ENCODE results near the gene KRT222.

The KRT222 gene

GRCh38 chr17:40659911-40660310 is 5.1 kb downstream of the KRT222 start:
- H3K4me3 ChIP-seq (replicated peaks; ENCODE audit: insufficient read depth, low read length) = no peak overlapping the region
- TF ChIP-seq, protein P1, sequence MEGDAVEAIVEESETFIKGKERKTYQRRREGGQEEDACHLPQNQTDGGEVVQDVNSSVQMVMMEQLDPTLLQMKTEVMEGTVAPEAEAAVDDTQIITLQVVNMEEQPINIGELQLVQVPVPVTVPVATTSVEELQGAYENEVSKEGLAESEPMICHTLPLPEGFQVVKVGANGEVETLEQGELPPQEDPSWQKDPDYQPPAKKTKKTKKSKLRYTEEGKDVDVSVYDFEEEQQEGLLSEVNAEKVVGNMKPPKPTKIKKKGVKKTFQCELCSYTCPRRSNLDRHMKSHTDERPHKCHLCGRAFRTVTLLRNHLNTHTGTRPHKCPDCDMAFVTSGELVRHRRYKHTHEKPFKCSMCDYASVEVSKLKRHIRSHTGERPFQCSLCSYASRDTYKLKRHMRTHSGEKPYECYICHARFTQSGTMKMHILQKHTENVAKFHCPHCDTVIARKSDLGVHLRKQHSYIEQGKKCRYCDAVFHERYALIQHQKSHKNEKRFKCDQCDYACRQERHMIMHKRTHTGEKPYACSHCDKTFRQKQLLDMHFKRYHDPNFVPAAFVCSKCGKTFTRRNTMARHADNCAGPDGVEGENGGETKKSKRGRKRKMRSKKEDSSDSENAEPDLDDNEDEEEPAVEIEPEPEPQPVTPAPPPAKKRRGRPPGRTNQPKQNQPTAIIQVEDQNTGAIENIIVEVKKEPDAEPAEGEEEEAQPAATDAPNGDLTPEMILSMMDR (IDR thresholded peaks at IDR 0.05; ENCODE audit: insufficient read depth, low read length) = no peak
- TF ChIP-seq SPI1 (IDR thresholded peaks at IDR 0.05; ENCODE audit: borderline replicate concordance, low read depth) (no peak), GABPA (IDR thresholded peaks at IDR 0.05; ENCODE audit: low read depth) (no peak), POLR2AphosphoS5 (IDR thresholded peaks at IDR 0.05; ENCODE audit: low read depth) (no peak)
- TF ChIP-seq, protein P2, sequence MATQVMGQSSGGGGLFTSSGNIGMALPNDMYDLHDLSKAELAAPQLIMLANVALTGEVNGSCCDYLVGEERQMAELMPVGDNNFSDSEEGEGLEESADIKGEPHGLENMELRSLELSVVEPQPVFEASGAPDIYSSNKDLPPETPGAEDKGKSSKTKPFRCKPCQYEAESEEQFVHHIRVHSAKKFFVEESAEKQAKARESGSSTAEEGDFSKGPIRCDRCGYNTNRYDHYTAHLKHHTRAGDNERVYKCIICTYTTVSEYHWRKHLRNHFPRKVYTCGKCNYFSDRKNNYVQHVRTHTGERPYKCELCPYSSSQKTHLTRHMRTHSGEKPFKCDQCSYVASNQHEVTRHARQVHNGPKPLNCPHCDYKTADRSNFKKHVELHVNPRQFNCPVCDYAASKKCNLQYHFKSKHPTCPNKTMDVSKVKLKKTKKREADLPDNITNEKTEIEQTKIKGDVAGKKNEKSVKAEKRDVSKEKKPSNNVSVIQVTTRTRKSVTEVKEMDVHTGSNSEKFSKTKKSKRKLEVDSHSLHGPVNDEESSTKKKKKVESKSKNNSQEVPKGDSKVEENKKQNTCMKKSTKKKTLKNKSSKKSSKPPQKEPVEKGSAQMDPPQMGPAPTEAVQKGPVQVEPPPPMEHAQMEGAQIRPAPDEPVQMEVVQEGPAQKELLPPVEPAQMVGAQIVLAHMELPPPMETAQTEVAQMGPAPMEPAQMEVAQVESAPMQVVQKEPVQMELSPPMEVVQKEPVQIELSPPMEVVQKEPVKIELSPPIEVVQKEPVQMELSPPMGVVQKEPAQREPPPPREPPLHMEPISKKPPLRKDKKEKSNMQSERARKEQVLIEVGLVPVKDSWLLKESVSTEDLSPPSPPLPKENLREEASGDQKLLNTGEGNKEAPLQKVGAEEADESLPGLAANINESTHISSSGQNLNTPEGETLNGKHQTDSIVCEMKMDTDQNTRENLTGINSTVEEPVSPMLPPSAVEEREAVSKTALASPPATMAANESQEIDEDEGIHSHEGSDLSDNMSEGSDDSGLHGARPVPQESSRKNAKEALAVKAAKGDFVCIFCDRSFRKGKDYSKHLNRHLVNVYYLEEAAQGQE (IDR thresholded peaks at IDR 0.05; ENCODE audit: insufficient replicate concordance, low read depth) = no peak
- peaks cover 8% of the 10 kb centered on the region for H3K27me3 ChIP-seq (ENCODE audit: insufficient read depth, poor library complexity, severe bottlenecking)
- H3K27ac ChIP-seq (replicated peaks) = no peak overlapping the region
- no peak for DNase-seq (ENCODE audit: low read depth in 1 of 2, low spot score in 1 of 2)

- no peak for DNase-seq (ENCODE audit: low read depth in 1 of 2, low spot score in 1 of 2)
- peaks cover 8% of the 10 kb centered on the region for H3K27me3 ChIP-seq (ENCODE audit: insufficient read depth, poor library complexity, severe bottlenecking)
- H3K4me3 ChIP-seq (replicated peaks; ENCODE audit: insufficient read depth, low read length) = no peak overlapping the region
- no peak overlapping the region for H3K27ac ChIP-seq (replicated peaks)
- no peak for TF ChIP-seq POLR2AphosphoS5 (IDR thresholded peaks at IDR 0.05; ENCODE audit: low read depth)
- no peak for TF ChIP-seq GABPA (IDR thresholded peaks at IDR 0.05; ENCODE audit: low read depth)
Observed at GRCh38 chr17:40658396-40658795, 6.6 kb downstream of the KRT222 start.

DNA sequence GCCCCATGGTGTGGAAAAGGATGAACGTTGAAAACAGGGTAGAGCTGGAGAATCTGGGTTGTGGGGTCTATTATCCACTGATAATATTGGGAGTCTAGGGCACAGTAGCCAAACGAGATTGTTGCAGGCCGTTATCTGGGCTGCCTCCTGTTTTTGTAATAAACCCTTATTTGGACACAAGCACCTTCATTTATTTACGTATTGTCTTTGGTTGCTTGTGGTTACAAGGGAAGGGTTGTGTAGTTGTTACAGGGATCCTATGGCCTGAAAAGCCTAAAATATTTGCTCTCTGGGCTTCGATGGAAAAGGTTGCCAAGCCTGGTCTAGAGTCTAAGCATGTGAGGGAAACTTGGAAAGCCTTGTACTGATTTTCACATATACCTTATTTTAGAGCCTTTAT is 13.0 kb downstream of the KRT222 start:
- no peak overlapping the region for H3K27ac ChIP-seq (replicated peaks)
- no peak for TF ChIP-seq SPI1 (IDR thresholded peaks at IDR 0.05; ENCODE audit: borderline replicate concordance, low read depth)
- TF ChIP-seq, protein P1 (IDR thresholded peaks at IDR 0.05; ENCODE audit: insufficient read depth, low read length) = no peak
- TF ChIP-seq POLR2AphosphoS5 (IDR thresholded peaks at IDR 0.05; ENCODE audit: low read depth) = no peak
- TF ChIP-seq, protein P2 (IDR thresholded peaks at IDR 0.05; ENCODE audit: insufficient replicate concordance, low read depth) = no peak
- TF ChIP-seq GABPA (IDR thresholded peaks at IDR 0.05; ENCODE audit: low read depth) = no peak

GRCh38 chr17:40648384-40648968 is 16.5 kb downstream of the KRT222 start:
- H3K27me3 ChIP-seq (ENCODE audit: insufficient read depth, poor library complexity, severe bottlenecking) = no peaks in the 10 kb centered on the region
- H3K27ac ChIP-seq (replicated peaks) = peak overlapping the region; percentile 98
- TF ChIP-seq POLR2AphosphoS5 (IDR thresholded peaks at IDR 0.05; ENCODE audit: low read depth) = no peak
- TF ChIP-seq, protein P1 (IDR thresholded peaks at IDR 0.05; ENCODE audit: insufficient read depth, low read length) = no peak
- peak overlapping the region; percentile 92 for H3K4me3 ChIP-seq (replicated peaks; ENCODE audit: insufficient read depth, low read length)
- DNase-seq (ENCODE audit: low read depth in 1 of 2, low spot score in 1 of 2) = no peak

More for the DNA sequence above, 13.0 kb downstream of the KRT222 start:
- no peak for DNase-seq (ENCODE audit: low read depth in 1 of 2, low spot score in 1 of 2)
- Histone ChIP-seq H3K27me3 (ENCODE audit: insufficient read depth, poor library complexity, severe bottlenecking) (no peaks in the 10 kb centered on the region), H3K4me3 (replicated peaks; ENCODE audit: insufficient read depth, low read length) (no peak overlapping the region)
